NCI-H524 (cell line): ENCODE data around the gene GNAQ.
A peak's percentile ranks its signal among the peaks of the same experiment; 100 is the strongest.

Experiments used
- DNase-seq, 2 experiments: peaks; one replicate each; lab custom pipeline; 2025; lab: John Stamatoyannopoulos, UW

Gene GNAQ

GRCh38 chr9:78003730-78004129 lies 27.9 kb downstream of the GNAQ start:
- no peak for DNase-seq

- DNase-seq: no peak
These were observed 29.5 kb downstream of the GNAQ start for GRCh38 chr9:78001946-78002731.

- peak in 1 of 2 experiments; percentile 31 for DNase-seq
These were observed 31.4 kb downstream of the GNAQ start for GRCh38 chr9:78000221-78000620.

- DNase-seq: no peak
These were observed 32.4 kb downstream of the GNAQ start for GRCh38 chr9:77999231-77999631.

GRCh38 chr9:77997611-77998284 lies 33.9 kb downstream of the GNAQ start:
- DNase-seq: no peak

- DNase-seq: no peak
These were observed 34.9 kb downstream of the GNAQ start for GRCh38 chr9:77996696-77997095.

- DNase-seq: no peak
These were observed 40.4 kb downstream of the GNAQ start for GRCh38 chr9:77991191-77991590.

GRCh38 chr9:77989909-77990308 lies 41.7 kb downstream of the GNAQ start:
- DNase-seq: no peak

GRCh38 chr9:77989458-77989857 lies 42.2 kb downstream of the GNAQ start:
- DNase-seq: no peak

- DNase-seq: no peak
These were observed 43.0 kb downstream of the GNAQ start for GRCh38 chr9:77988630-77989029.

- DNase-seq: no peak
These were observed 43.6 kb downstream of the GNAQ start for GRCh38 chr9:77987880-77988525.

- no peak for DNase-seq
These were observed 44.4 kb downstream of the GNAQ start for GRCh38 chr9:77987081-77987656.

- DNase-seq: no peak
These were observed 45.6 kb downstream of the GNAQ start for GRCh38 chr9:77985996-77986395.

GRCh38 chr9:77983320-77983662 lies 48.3 kb downstream of the GNAQ start:
- DNase-seq: no peak

GRCh38 chr9:77982581-77983319 lies 48.9 kb downstream of the GNAQ start:
- no peak for DNase-seq

- DNase-seq: no peak
These were observed 49.7 kb downstream of the GNAQ start for GRCh38 chr9:77981907-77982306.

- DNase-seq: no peak
These were observed 50.3 kb downstream of the GNAQ start for GRCh38 chr9:77981332-77981731.

- no peak for DNase-seq
These were observed 51.0 kb downstream of the GNAQ start for GRCh38 chr9:77980622-77981021.

GRCh38 chr9:77978086-77978781 lies 53.4 kb downstream of the GNAQ start:
- no peak for DNase-seq

- no peak for DNase-seq
These were observed 54.4 kb downstream of the GNAQ start for GRCh38 chr9:77977210-77977611.

GRCh38 chr9:77975806-77976205 lies 55.8 kb downstream of the GNAQ start:
- DNase-seq: no peak

GRCh38 chr9:77975036-77975435 lies 56.6 kb downstream of the GNAQ start:
- no peak for DNase-seq
